Activated CD4-positive, alpha-beta T cell treated with anti-CD3 and anti-CD28 coated beads, Interleukin-2, amount 50 U/mL, for 24 hours (primary cell): Measurements from ENCODE around the gene LDLR.
"Not testable (repeated sequence)": the region's sequence is repeated elsewhere in the genome, so short reads cannot be mapped to it uniquely, and the experiment has no call there.

ENCODE experiments used
- DNase-seq, 2 donors: peaks; one replicate each; pipeline ENCODE4 v3.0.0-alpha.2; 2020; ENCODE audit warnings: low read depth in 1 of 2, low spot score in 1 of 2

The LDLR gene

DNA sequence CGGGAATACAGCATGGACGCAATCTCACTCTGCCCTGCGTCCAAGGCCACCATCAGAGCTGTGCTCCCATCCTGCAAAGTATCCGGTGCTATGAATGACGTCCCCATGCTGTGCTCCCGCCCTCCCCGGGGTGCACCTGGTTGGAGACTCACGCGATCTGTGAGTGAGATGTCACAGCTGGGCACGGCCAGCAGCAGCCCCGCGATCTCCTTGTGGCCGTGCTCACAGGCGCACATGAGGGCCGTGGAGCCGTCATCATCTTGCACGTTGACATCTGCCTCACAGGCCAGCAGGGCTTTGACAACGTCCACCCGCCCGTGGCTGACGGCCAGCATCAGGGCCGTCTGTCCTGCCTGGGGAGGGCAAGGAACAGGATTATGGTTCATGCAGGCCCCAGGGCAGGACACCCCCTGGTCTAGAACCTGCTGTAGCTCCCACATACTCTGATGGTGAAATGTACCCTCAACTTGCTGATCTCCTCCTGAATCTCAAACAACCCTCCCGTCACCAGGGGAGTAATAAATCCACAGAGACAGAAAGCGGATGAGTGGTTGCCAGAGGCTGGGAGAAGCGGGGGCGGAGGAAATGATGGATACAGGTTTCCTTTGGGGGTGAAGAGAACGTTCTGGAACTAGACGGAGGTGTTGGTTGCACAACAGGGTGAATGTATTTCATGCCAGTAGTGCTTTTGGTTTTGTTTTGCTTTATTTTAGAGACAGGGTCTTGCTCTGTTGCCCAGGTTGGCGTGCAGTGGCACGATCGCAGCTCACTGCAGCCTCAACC, 80.8 kb downstream of the LDLR start:
- DNase-seq, result no peak

GRCh38 chr19:11171144-11171543, 81.9 kb downstream of the LDLR start:
- DNase-seq, result no peak

- no peak for DNase-seq
Observed at GRCh38 chr19:11172576-11172975, 83.3 kb downstream of the LDLR start.

- DNase-seq, result no peak
Observed at GRCh38 chr19:11173516-11174155, 84.4 kb downstream of the LDLR start.

GRCh38 chr19:11174336-11174735, 85.1 kb downstream of the LDLR start:
- no peak for DNase-seq

- DNase-seq, result no peak
Observed at GRCh38 chr19:11175920-11176319, 86.7 kb downstream of the LDLR start.

DNA sequence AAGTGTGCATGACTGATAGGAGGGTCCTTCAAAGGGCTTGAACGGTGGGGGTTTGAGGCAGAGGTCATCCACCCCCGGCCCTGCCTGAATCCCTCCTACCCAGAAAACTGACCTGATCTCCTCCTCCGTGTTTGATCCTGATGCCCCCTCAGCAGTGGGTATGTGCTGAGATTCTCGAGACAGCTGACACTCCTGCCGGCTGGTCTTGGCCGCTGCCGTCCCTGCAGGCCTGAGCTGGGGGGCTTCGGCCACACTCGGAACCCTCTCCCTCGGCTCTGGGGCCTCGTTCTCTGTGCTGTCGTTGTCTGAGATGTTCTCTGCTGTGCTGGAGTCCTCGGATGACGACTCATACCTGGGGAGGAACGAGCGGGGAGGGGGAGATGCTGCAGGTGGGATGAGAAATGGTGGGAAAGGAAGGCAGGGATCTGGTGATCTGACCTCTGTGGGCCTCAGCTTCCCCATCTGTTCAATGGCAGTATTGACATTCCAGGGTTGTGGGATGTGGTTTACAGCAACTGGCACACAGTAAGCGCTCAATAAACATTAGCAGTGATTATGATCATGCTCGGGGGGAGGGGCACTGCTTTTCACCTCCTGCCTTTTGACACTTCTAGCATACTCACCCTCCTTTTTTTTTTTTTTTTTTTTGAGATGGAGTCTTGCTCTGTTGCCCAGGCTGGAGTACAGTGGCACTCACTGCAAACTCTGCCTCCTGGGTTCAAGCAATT, 87.4 kb downstream of the LDLR start:
- no peak for DNase-seq

- DNase-seq, result no peak
Observed at GRCh38 chr19:11177592-11177991, 88.3 kb downstream of the LDLR start.

DNA sequence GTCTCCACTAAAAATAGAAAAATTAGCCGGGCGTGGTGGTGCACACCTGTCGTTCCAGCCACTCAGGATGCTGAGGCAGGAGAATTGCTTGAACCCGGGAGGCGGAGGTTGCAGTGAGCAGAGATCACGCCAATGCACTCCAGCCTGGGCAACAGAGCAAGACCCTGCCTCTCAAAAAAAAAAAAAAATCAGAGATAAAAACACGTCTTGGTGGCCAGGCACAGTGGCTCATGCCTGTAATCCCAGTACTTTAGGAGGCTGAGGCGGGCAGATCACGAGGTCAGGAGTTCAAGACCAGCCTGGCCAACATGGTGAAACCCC, 89.8 kb downstream of the LDLR start:
- DNase-seq, result not testable (repeated sequence)

DNA sequence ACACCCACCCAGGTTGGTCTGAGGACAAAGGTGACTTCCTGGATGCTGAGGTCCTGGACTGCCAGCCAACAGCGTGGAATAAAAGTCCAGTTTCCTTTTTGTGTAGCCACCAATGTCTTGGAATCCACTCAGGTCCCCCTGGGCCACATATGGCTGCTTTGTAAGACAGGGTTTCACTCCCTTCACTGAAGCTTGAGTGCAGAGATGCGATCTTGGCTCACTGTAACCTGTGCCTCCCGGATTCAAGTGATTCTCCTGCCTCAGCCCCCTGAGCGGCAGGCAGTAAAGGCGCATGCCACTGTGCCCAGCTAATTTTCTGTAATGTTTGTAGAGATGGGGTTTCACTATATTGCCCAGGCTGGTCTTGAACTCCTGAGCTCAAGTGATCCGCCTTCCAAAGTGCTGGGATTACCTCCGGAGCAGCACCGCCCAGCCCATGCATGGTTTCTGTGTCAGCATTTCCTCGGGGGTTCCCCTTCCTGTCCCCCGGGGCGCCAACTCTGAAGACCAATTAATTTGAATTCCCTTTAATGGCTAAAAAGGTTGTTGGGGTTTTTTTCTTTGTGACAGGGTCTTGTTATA, 90.5 kb downstream of the LDLR start:
- DNase-seq, result no peak

GRCh38 chr19:11180346-11180745, 91.1 kb downstream of the LDLR start:
- DNase-seq, result no peak

GRCh38 chr19:11180975-11181374, 91.7 kb downstream of the LDLR start:
- not testable (repeated sequence) for DNase-seq

DNA sequence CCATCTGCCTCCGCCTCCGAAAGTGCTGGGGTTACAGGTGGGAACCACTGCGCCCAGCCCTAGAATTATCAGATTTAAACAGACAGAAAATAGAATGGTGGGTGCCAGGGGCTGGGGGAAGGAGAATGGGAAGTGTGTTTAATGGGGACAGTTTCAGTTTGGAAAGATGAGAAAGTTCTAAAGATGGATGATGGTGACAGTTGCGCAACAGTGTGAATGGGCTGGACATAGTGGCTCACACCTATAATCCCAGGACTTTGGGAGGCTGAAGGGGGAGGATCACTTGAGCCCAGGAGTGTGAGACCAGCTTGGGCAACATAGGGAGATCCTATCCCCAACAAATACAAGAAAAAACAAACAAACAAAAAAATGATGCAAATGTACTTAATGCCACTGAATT, 92.2 kb downstream of the LDLR start:
- DNase-seq, result no peak
